Vagina (tissue), 2 donors: ENCODE results near the gene SPON1.

Source experiments
- POLR2A ChIP-seq, 2 donors: fragments of 450-650 bp; IDR thresholded peaks; one replicate each; pipeline ENCODE4 v1.6.1; 2017; ENCODE audit warnings: antibody characterized with exemption in 2 of 2, mild to moderate bottlenecking in 2 of 2, moderate library complexity in 2 of 2
- TF ChIP-seq, protein P1 (sequence below), 3 experiments: fragments of 450-650 bp in 2 of 3; fragments of 200-600 bp in 1 of 3; sonication (generic) in 1 of 3; IDR thresholded peaks; one replicate each; pipeline ENCODE4 v1.5.1; 2017 to 2019; ENCODE audit warnings: antibody characterized with exemption in 3 of 3, mild to moderate bottlenecking in 2 of 3, moderate library complexity in 2 of 3

DNA sequence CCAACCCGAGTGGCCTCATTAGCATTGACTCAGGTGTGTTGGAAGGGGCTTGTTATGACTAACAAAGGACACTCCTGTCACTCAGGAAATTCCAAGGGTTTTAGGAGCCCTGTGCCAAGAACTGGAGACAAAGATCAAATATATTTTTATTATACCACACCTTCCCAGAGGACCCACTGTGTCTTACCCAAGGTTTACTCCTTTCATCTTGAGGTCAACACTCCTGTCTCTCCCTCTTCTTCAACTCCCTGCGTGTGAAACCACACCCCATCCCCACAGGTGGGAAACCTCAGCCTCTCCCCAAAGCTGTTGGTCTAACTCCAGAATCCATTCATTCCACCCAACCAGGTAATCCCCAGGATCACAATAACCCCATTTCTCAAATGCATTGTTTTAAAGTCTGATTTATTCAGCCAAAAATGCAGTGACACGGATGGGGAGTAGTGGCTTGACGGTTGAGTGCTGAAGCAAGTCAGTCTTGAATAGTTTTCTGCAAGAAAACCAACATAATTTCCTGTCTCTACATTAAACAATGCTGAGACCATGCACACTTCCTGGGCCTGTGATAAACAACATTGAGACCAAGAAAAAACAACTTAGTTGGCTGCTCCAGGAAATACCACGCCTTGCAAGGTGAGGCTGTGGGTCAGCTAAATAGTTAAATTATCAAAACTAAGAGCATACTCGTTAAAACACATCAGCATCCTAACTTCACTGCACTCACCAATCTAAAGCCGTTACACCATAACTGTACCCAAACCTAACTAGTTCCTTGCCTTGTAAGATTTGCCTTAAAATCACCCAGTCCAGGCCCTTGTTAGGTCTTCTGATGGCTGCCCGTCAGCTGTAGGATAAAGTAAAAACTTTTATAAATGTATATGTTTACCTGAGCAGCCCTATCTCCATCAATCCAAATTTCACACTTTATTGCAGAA lies 38.5 kb upstream of the SPON1 start:
- TF ChIP-seq, protein P1, sequence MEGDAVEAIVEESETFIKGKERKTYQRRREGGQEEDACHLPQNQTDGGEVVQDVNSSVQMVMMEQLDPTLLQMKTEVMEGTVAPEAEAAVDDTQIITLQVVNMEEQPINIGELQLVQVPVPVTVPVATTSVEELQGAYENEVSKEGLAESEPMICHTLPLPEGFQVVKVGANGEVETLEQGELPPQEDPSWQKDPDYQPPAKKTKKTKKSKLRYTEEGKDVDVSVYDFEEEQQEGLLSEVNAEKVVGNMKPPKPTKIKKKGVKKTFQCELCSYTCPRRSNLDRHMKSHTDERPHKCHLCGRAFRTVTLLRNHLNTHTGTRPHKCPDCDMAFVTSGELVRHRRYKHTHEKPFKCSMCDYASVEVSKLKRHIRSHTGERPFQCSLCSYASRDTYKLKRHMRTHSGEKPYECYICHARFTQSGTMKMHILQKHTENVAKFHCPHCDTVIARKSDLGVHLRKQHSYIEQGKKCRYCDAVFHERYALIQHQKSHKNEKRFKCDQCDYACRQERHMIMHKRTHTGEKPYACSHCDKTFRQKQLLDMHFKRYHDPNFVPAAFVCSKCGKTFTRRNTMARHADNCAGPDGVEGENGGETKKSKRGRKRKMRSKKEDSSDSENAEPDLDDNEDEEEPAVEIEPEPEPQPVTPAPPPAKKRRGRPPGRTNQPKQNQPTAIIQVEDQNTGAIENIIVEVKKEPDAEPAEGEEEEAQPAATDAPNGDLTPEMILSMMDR (IDR thresholded peaks at IDR 0.05): no peak
- TF ChIP-seq POLR2A (IDR thresholded peaks at IDR 0.05): no peak
